ENCODE data around the gene CCDC6.
"Not testable (repeated sequence)": the region's sequence is repeated elsewhere in the genome, so short reads cannot be mapped to it uniquely, and the experiment has no call there.

CCDC6 gene

GRCh38 chr10:59879363-59879913 is 26.9 kb downstream of the CCDC6 start:
- DNase-seq, result no peak

- DNase-seq, result no peak
Measured at GRCh38 chr10:59878915-59879314, 27.4 kb downstream of the CCDC6 start.

GRCh38 chr10:59878289-59878688 is 28.1 kb downstream of the CCDC6 start:
- no peak for DNase-seq

- DNase-seq, result no peak
Measured at GRCh38 chr10:59877191-59877671, 29.1 kb downstream of the CCDC6 start.

- no peak for DNase-seq
Measured at GRCh38 chr10:59876695-59877094, 29.7 kb downstream of the CCDC6 start.

GRCh38 chr10:59876208-59876607 is 30.1 kb downstream of the CCDC6 start:
- not testable (repeated sequence) for DNase-seq

- no peak for DNase-seq
Measured at GRCh38 chr10:59873896-59874295, 32.5 kb downstream of the CCDC6 start.

- DNase-seq, result no peak
Measured at GRCh38 chr10:59872892-59873463, 33.4 kb downstream of the CCDC6 start.

- DNase-seq, result no peak
Measured at GRCh38 chr10:59870152-59870551, 36.2 kb downstream of the CCDC6 start.

- no peak for DNase-seq
Measured at GRCh38 chr10:59869594-59869940, 36.8 kb downstream of the CCDC6 start.

GRCh38 chr10:59868696-59869593 is 37.4 kb downstream of the CCDC6 start:
- DNase-seq, result no peak

- no peak for DNase-seq
Measured at GRCh38 chr10:59867590-59867989, 38.8 kb downstream of the CCDC6 start.

GRCh38 chr10:59865101-59865500 is 41.3 kb downstream of the CCDC6 start:
- DNase-seq, result no peak

GRCh38 chr10:59864141-59864962 is 42.0 kb downstream of the CCDC6 start:
- DNase-seq, result no peak

- DNase-seq, result no peak
Measured at GRCh38 chr10:59859570-59859969, 46.8 kb downstream of the CCDC6 start.

- DNase-seq, result no peak
Measured at GRCh38 chr10:59857921-59858320, 48.4 kb downstream of the CCDC6 start.

GRCh38 chr10:59857049-59857448 is 49.3 kb downstream of the CCDC6 start:
- DNase-seq, result no peak

- DNase-seq, result no peak
Measured at GRCh38 chr10:59856104-59856503, 50.3 kb downstream of the CCDC6 start.

- no peak for DNase-seq
Measured at GRCh38 chr10:59854571-59854970, 51.8 kb downstream of the CCDC6 start.

GRCh38 chr10:59852670-59853069 is 53.7 kb downstream of the CCDC6 start:
- DNase-seq, result no peak

GRCh38 chr10:59851864-59852263 is 54.5 kb downstream of the CCDC6 start:
- DNase-seq, result no peak

GRCh38 chr10:59847888-59848287 is 58.5 kb downstream of the CCDC6 start:
- no peak for DNase-seq

GRCh38 chr10:59847326-59847725 is 59.0 kb downstream of the CCDC6 start:
- no peak for DNase-seq

All from activated effector memory CD4-positive, alpha-beta T cell treated with Interleukin-2 at 50 U/mL for 16 hours (primary cell).